Astrocyte (in vitro differentiated cells and primary cell): ENCODE measurements around the gene REXO2.

Source experiments
- EZH2 ChIP-seq: IDR thresholded peaks from 2 replicates; pipeline ENCODE4 v1.6.1; 2012; ENCODE audit warnings: mild to moderate bottlenecking, low read length, inconsistent platforms; ENCODE audit not compliant: insufficient read depth
- TF ChIP-seq, protein P1 (sequence below): IDR thresholded peaks from 2 replicates; pipeline ENCODE4 v1.5.1; 2011; ENCODE audit warnings: low read depth, mild to moderate bottlenecking, inconsistent platforms, low read length, moderate library complexity; ENCODE audit not compliant: insufficient read depth

DNA sequence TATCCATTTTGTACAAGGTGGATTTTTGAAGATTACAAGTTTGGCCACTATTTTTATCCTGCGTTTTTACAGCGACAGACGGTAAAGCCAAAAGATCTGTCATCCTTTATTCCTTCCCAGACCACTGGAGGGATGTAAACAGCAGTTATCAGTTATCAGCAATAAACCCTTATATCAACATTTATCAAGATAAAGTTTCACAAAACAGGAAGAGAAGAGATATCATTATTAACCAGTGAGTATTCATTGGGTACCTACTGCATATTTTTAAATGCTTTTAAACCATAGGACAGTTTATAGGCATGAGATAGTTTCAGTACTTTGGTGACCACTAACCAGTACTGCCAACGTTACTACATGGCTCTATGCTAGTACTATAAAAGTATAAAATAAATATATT, 5.9 kb upstream of the REXO2 start:
- TF ChIP-seq, protein P1, sequence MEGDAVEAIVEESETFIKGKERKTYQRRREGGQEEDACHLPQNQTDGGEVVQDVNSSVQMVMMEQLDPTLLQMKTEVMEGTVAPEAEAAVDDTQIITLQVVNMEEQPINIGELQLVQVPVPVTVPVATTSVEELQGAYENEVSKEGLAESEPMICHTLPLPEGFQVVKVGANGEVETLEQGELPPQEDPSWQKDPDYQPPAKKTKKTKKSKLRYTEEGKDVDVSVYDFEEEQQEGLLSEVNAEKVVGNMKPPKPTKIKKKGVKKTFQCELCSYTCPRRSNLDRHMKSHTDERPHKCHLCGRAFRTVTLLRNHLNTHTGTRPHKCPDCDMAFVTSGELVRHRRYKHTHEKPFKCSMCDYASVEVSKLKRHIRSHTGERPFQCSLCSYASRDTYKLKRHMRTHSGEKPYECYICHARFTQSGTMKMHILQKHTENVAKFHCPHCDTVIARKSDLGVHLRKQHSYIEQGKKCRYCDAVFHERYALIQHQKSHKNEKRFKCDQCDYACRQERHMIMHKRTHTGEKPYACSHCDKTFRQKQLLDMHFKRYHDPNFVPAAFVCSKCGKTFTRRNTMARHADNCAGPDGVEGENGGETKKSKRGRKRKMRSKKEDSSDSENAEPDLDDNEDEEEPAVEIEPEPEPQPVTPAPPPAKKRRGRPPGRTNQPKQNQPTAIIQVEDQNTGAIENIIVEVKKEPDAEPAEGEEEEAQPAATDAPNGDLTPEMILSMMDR, result no peak
- no peak for TF ChIP-seq EZH2
